Heart left ventricle (tissue), 16 donors: Measurements from ENCODE around the gene CACNA1F. TPM values are rescaled to one million over a fixed set of nuclear protein-coding genes. Genes with fewer than 3 reads are reported as not detected.

Experiments used
- ATAC-seq, 4 donors: fragments of 200-7000 bp; cut with Tn5 transposase; one replicate each; pipeline ENCODE4 v1.9.1; 2020 to 2022; ENCODE audit warnings: moderate library complexity in 4 of 4, mild to moderate bottlenecking in 3 of 4, moderate number of reproducible peaks in 1 of 4
- DNase-seq, 5 donors: peaks; one replicate each; pipeline ENCODE4 v3.0.0-alpha.2; 2020
- H3K27ac ChIP-seq, 12 donors: fragments of 200-600 bp; sonication (generic) in 4 of 12; one replicate each; pipeline versions ENCODE4 v1.5.0 to v1.8.0; 2016 to 2022; ENCODE audit warnings: mild to moderate bottlenecking in 2 of 12
- H3K27me3 ChIP-seq, 9 donors: fragments of 200-600 bp; sonication (generic) in 2 of 9; one replicate each; pipeline versions ENCODE4 v1.5.1 to v1.8.0; 2016 to 2022; ENCODE audit warnings: mild to moderate bottlenecking in 3 of 9
- H3K36me3 ChIP-seq, 9 donors: fragments of 200-600 bp; sonication (generic) in 2 of 9; one replicate each; pipeline versions ENCODE4 v1.5.0 to v1.8.0; 2018 to 2022; ENCODE audit warnings: mild to moderate bottlenecking in 2 of 9
- H3K4me1 ChIP-seq, 12 donors: fragments of 200-600 bp; sonication (generic) in 4 of 12; one replicate each; pipeline versions ENCODE4 v1.5.0 to v1.8.0; 2016 to 2022; ENCODE audit warnings: mild to moderate bottlenecking in 3 of 12
- H3K4me3 ChIP-seq, 12 donors: fragments of 200-600 bp; sonication (generic) in 4 of 12; one replicate each; pipeline versions ENCODE4 v1.5.0 to v1.8.0; 2017 to 2022; ENCODE audit warnings: mild to moderate bottlenecking in 9 of 12, moderate library complexity in 4 of 12
- H3K9me3 ChIP-seq, 12 donors: fragments of 200-600 bp; sonication (generic) in 4 of 12; one replicate each; pipeline versions ENCODE4 v1.5.0 to v1.8.0; 2016 to 2022; ENCODE audit warnings: mild to moderate bottlenecking in 1 of 12
- POLR2A ChIP-seq, 2 donors: fragments of 450-650 bp; IDR thresholded peaks; one replicate each; pipeline ENCODE4 v1.6.1; 2017; ENCODE audit warnings: antibody characterized with exemption in 2 of 2, mild to moderate bottlenecking in 2 of 2, moderate library complexity in 2 of 2
- WGBS, 4 donors: extraction: QIAGEN DNeasy Blood & Tissue Kit in 2 of 4; methylation state at CpG; one replicate each; pipeline versions ENCODE4 v1.1.5 to v1.1.7; 2013 to 2018; 5-methylcytosine and 5-hydroxymethylcytosine counted together
- intact Hi-C, 10 donors: fragments of 100-400 bp; cut with DNase I; formaldehyde crosslinking; loops; one replicate each; pipeline versions ENCODE4 v1.11.1 to v1.14.2; 2022
- polyA plus RNA-seq, 2 donors: library from polyadenylated mRNA; stranded (reverse); fragments of 200-250 nt; gene quantifications; one replicate each; pipeline ENCODE4 v1.2.3, GENCODE V29; 2013
- total RNA-seq, 9 donors: library from RNA; depleted of rRNA in 2 of 9; stranded (reverse); fragments of >200 nt in 2 of 9; fragmentation: NEBNext Ultra II Directional in 3 of 9; extraction: Animal tissue kit (Norgen Biotek cat#: 25700) in 3 of 9; gene quantifications; one replicate each; pipeline versions ENCODE4 v1.1.0 to v1.2.4, GENCODE V29; 2016 to 2023
- TF ChIP-seq, protein P1 (sequence below), 12 donors: fragments of 200-600 bp; sonication (generic) in 4 of 12; IDR thresholded peaks; one replicate each; pipeline versions ENCODE4 v1.5.0 to v1.8.0; 2018 to 2022; ENCODE audit warnings: antibody characterized with exemption in 12 of 12, mild to moderate bottlenecking in 5 of 12
- donor health status: ischemic (EF 13 %, LVEDD 7.1; RV severe dilation, severe dysfunction).
- donor health status: healthy with polysubstance abuse.
- donor health status: DM: no; HTN: yes; CAD: no.
- donor health status: DM: no; HTN: no; CAD: no.
- donor health status: ischemic (EF 25% LVEDD 6.9; RV normal size, moderate dysfunction).
- donor health status: ischemic (EF 25% LVEDD 5.7; RV mildly dilated, moderate dysfunction).
- donor health status: healthy.
- donor health status: DM: yes; HTN: yes; CAD: no.
- donor health status: ischemic (EF 35%, LVEDD 5.7; RV mildly dilated, moderate dysfunction).
- donor health status: nonischemic (EF 11% LVEDD 7.7; RV severe dilation, severe dysfunction).
- donor health status: DM: yes; HTN: yes; CAD: no.
- donor health status: PGD.
- donor health status: ischemic (EF 29% LVEDD 5.4; RV normal size, mild dysfunction).
- donor health status: nonischemic (EF 23%, LVEDD 6.1; RV moderate dilation, normal function).

Gene CACNA1F
- total and polyA plus RNA-seq, 11 donors: 0.04 to 0.37 (median 0.07) TPM; not detected in 3

DNA sequence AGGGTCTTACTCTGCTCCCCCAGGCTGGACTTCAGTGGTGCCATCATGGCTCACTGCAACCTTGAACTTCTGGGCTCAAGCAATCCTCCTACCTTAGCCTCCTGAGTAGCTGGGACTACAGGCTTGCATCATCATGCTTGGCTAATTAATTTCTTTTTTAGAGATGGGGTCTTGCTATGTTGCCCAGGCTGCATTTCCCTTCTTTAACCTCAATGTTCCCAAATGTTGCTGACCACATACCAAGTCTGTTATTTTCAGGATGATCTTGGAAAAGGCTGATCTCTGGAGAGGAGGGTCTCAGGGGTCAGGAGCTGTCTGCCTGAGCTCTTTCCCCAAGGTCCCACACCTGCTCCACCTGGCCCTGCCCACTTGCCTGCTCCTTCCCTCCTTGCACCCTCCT, 13.0 kb downstream of the CACNA1F start:
- TF ChIP-seq, protein P1, sequence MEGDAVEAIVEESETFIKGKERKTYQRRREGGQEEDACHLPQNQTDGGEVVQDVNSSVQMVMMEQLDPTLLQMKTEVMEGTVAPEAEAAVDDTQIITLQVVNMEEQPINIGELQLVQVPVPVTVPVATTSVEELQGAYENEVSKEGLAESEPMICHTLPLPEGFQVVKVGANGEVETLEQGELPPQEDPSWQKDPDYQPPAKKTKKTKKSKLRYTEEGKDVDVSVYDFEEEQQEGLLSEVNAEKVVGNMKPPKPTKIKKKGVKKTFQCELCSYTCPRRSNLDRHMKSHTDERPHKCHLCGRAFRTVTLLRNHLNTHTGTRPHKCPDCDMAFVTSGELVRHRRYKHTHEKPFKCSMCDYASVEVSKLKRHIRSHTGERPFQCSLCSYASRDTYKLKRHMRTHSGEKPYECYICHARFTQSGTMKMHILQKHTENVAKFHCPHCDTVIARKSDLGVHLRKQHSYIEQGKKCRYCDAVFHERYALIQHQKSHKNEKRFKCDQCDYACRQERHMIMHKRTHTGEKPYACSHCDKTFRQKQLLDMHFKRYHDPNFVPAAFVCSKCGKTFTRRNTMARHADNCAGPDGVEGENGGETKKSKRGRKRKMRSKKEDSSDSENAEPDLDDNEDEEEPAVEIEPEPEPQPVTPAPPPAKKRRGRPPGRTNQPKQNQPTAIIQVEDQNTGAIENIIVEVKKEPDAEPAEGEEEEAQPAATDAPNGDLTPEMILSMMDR (IDR thresholded peaks at IDR 0.05): no peak
- no peak for TF ChIP-seq POLR2A (IDR thresholded peaks at IDR 0.05)
- Histone ChIP-seq H3K9me3 (no peaks in the 10 kb centered on the region), H3K27me3 (peaks cover 0 to 3% (median 0%) of the 10 kb centered on the region in 9 donors), H3K4me1 (no peaks in the 10 kb centered on the region), H3K36me3 (no peaks in the 10 kb centered on the region), H3K27ac (no peak overlapping the region), H3K4me3 (no peak overlapping the region)
- intact Hi-C loops: no loop called here
- no peak for ATAC-seq
- DNase-seq: no peak

DNA sequence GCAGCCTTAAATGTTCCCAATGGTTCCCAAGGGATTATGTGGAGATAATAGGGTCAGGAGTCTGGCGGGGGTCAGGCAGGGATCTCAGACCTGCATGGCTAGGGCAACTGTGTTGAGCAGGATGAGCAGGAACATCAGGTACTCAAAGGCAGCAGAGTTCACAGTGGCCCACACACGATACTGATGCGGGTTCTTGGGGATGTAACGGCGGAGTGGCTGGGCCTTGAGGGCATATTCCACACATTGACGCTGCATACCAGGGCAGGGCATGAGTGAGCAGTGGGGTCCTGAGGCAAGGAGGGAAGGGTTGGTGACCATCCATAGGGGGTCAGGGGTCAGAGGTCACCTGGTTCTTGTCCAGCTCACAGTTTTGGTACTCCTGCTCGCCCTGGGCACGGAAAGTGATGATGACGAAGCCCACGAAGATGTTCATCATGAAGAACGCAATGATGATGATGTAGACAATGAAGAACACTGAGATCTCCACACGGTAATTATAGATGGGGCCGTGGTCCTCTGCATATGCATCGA, 18.1 kb downstream of the CACNA1F start:
- Histone ChIP-seq H3K27ac (no peak overlapping the region), H3K9me3 (no peaks in the 10 kb centered on the region), H3K27me3 (peaks cover 0 to 5% (median 0%) of the 10 kb centered on the region in 9 donors), H3K4me1 (no peaks in the 10 kb centered on the region), H3K36me3 (no peaks in the 10 kb centered on the region), H3K4me3 (no peak overlapping the region)
- DNase-seq (no peak), ATAC-seq (no peak)
- intact Hi-C loops: no loop called here
- WGBS, 4 donors: 81 to 87% (median 82%) methylated on average over 14 of the region's 14 CpGs
- no peak for TF ChIP-seq POLR2A (IDR thresholded peaks at IDR 0.05)
- TF ChIP-seq, protein P1 (IDR thresholded peaks at IDR 0.05): no peak

DNA sequence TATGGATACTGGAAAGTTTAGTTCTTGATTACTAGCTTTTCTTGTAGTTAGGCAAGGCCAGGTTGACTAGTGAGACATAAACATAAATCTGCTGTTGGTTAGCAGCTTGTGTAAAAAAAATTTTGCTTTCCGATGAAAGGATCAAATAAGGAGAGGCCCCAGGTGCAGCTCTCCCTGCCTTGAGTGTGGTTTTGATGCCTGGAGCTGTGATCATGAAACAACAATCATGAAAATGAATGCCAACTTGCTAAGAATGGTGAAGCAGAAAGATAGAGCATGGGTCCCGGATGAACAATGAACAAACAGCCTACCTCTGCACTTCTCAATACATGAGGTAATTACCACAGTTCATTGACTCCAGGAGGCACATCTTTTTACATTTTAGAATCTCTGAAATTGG, 18.7 kb downstream of the CACNA1F start:
- ATAC-seq: no peak
- peaks cover 0 to 5% (median 0%) of the 10 kb centered on the region in 9 donors for H3K27me3 ChIP-seq
- H3K36me3 ChIP-seq: no peaks in the 10 kb centered on the region
- no peaks in the 10 kb centered on the region for H3K9me3 ChIP-seq
- no peaks in the 10 kb centered on the region for H3K4me1 ChIP-seq
- no peak for TF ChIP-seq POLR2A (IDR thresholded peaks at IDR 0.05)
- TF ChIP-seq, protein P1 (IDR thresholded peaks at IDR 0.05): no peak
- no peak overlapping the region for H3K4me3 ChIP-seq
- WGBS, 4 donors: 78 to 93% (median 79%) methylated on average over 2 of the region's 2 CpGs
- DNase-seq: no peak
- intact Hi-C loops: no loop called here
- no peak overlapping the region for H3K27ac ChIP-seq

DNA sequence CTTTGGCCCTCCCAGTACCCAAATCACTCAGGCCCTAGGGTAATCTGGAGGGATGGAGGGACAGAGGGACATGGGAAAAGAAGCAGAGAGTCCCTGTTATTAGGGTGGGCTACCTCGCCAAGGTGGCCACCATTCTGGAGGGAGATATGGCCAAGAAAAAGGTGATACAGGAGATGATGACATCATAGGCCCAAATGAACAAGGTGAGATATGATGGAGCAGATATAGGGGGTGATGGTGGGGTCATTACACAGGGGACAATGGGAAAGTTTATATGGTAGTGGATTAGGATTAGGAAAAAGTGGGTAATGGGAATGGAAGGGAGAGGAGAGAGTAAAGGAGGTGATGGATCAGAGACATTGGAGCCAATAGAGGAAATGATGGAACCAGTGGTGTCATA, 20.3 kb downstream of the CACNA1F start:
- TF ChIP-seq, protein P1 (IDR thresholded peaks at IDR 0.05): no peak
- no peak for TF ChIP-seq POLR2A (IDR thresholded peaks at IDR 0.05)
- no peaks in the 10 kb centered on the region for H3K36me3 ChIP-seq
- intact Hi-C loops: no loop called here
- H3K4me1 ChIP-seq: no peaks in the 10 kb centered on the region
- peaks cover 0 to 5% (median 0%) of the 10 kb centered on the region in 9 donors for H3K27me3 ChIP-seq
- ATAC-seq (no peak), DNase-seq (no peak)
- WGBS, 4 donors: 52 to 79% (median 69%) methylated on average over 1 of the region's 1 CpG
- H3K9me3 ChIP-seq: no peaks in the 10 kb centered on the region
- no peak overlapping the region for H3K4me3 ChIP-seq
- no peak overlapping the region for H3K27ac ChIP-seq
